Measurements from ENCODE around the gene ARHGAP18.

Gene ARHGAP18

DNA sequence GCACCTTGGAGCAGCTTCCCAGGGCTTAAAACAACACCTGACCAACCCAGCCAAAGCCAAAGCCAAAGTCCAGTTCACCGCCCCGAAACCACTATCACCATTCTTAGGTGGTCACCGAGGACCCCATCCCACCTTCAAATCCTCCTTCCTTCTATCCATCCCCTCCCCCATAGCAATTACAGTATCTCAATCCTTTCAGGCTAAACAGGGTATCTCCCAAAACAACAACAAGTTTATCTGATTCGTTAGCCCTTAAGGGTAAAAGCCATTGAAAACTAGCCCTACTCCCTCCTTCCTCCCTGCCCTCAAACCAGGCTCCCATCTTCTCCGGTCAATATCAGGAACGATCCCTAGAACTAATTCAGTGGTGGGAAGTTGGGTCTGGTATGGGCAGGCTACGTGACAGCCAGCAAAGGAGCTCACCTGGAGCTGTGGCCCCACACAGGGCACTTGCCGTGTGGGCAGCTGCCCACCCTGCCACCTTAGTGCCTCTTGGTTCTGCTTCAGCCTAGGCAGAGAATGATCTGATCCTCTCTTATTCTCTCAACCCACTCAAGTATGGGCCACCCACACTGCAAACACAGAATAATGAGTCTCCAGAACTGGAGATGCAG is 2.0 kb downstream of the ARHGAP18 start:
- Histone ChIP-seq H3K4me1 (ENCODE audit: insufficient read depth, insufficient read length) (no peaks in the 10 kb centered on the region), H3K36me3 (ENCODE audit: insufficient read depth, insufficient read length, low read length) (no peaks in the 10 kb centered on the region), H3K4me3 (ENCODE audit: insufficient read length, low read depth) (no peak overlapping the region), H3K9ac (ENCODE audit: insufficient read length, low read depth) (no peak overlapping the region), H3K27me3 (ENCODE audit: insufficient read depth, insufficient read length) (no peaks in the 10 kb centered on the region), H3K9me3 (ENCODE audit: insufficient read depth, low read length) (no peaks in the 10 kb centered on the region)
- TF ChIP-seq YY1 (IDR thresholded peaks at IDR 0.05; ENCODE audit: insufficient read depth, insufficient read length) (no peak), ZNF274 (IDR thresholded peaks at IDR 0.05; ENCODE audit: low read depth, low read length) (no peak), SUZ12 (IDR thresholded peaks at IDR 0.05; ENCODE audit: extremely low read depth, insufficient read depth, insufficient read length) (no peak)
- DNase-seq (ENCODE audit: low read depth, low spot score): no peak

GRCh38 chr6:129707028-129707427 is 2.9 kb downstream of the ARHGAP18 start:
- no peak for DNase-seq (ENCODE audit: low read depth, low spot score)
- H3K9ac ChIP-seq (ENCODE audit: insufficient read length, low read depth): no peak overlapping the region
- no peaks in the 10 kb centered on the region for H3K9me3 ChIP-seq (ENCODE audit: insufficient read depth, low read length)
- H3K4me1 ChIP-seq (ENCODE audit: insufficient read depth, insufficient read length): no peaks in the 10 kb centered on the region
- no peaks in the 10 kb centered on the region for H3K27me3 ChIP-seq (ENCODE audit: insufficient read depth, insufficient read length)
- H3K36me3 ChIP-seq (ENCODE audit: insufficient read depth, insufficient read length, low read length): no peaks in the 10 kb centered on the region
- no peak overlapping the region for H3K4me3 ChIP-seq (ENCODE audit: insufficient read length, low read depth)
- TF ChIP-seq YY1 (IDR thresholded peaks at IDR 0.05; ENCODE audit: insufficient read depth, insufficient read length) (no peak), SUZ12 (IDR thresholded peaks at IDR 0.05; ENCODE audit: extremely low read depth, insufficient read depth, insufficient read length) (no peak), ZNF274 (IDR thresholded peaks at IDR 0.05; ENCODE audit: low read depth, low read length) (no peak)

GRCh38 chr6:129705212-129705611 is 4.8 kb downstream of the ARHGAP18 start:
- Histone ChIP-seq H3K27me3 (ENCODE audit: insufficient read depth, insufficient read length) (no peaks in the 10 kb centered on the region), H3K4me1 (ENCODE audit: insufficient read depth, insufficient read length) (no peaks in the 10 kb centered on the region), H3K4me3 (ENCODE audit: insufficient read length, low read depth) (no peak overlapping the region), H3K9me3 (ENCODE audit: insufficient read depth, low read length) (no peaks in the 10 kb centered on the region), H3K36me3 (ENCODE audit: insufficient read depth, insufficient read length, low read length) (no peaks in the 10 kb centered on the region), H3K9ac (ENCODE audit: insufficient read length, low read depth) (no peak overlapping the region)
- DNase-seq (ENCODE audit: low read depth, low spot score): no peak
- TF ChIP-seq SUZ12 (IDR thresholded peaks at IDR 0.05; ENCODE audit: extremely low read depth, insufficient read depth, insufficient read length) (no peak), YY1 (IDR thresholded peaks at IDR 0.05; ENCODE audit: insufficient read depth, insufficient read length) (no peak), ZNF274 (IDR thresholded peaks at IDR 0.05; ENCODE audit: low read depth, low read length) (no peak)

DNA sequence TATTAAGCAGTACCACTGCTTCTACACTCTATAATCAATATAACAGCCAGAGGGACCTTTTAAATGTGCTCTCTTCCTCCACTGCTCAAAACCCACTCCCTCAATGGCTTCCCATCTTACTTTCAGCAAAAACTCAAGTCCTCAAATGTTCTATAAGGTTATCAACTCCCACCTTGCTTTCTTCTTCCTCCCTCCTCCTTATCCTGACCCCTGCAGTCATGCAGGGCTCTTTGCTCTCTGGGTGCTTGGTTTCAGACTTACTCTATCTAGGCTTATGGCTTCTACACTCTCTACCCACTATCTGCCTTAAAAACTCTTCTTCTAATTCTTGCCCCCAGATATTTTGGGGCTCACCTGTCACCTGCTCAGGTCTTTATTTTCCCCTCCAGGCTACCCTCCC is 5.3 kb downstream of the ARHGAP18 start:
- Histone ChIP-seq H3K4me3 (ENCODE audit: insufficient read length, low read depth) (no peak overlapping the region), H3K9ac (ENCODE audit: insufficient read length, low read depth) (no peak overlapping the region), H3K4me1 (ENCODE audit: insufficient read depth, insufficient read length) (no peaks in the 10 kb centered on the region), H3K36me3 (ENCODE audit: insufficient read depth, insufficient read length, low read length) (no peaks in the 10 kb centered on the region), H3K27me3 (ENCODE audit: insufficient read depth, insufficient read length) (no peaks in the 10 kb centered on the region), H3K9me3 (ENCODE audit: insufficient read depth, low read length) (no peaks in the 10 kb centered on the region)
- no peak for DNase-seq (ENCODE audit: low read depth, low spot score)
- no peak for TF ChIP-seq ZNF274 (IDR thresholded peaks at IDR 0.05; ENCODE audit: low read depth, low read length)
- no peak for TF ChIP-seq SUZ12 (IDR thresholded peaks at IDR 0.05; ENCODE audit: extremely low read depth, insufficient read depth, insufficient read length)
- TF ChIP-seq YY1 (IDR thresholded peaks at IDR 0.05; ENCODE audit: insufficient read depth, insufficient read length): no peak

GRCh38 chr6:129701721-129702455 is 8.1 kb downstream of the ARHGAP18 start:
- DNase-seq (ENCODE audit: low read depth, low spot score): no peak
- H3K4me3 ChIP-seq (ENCODE audit: insufficient read length, low read depth): no peak overlapping the region
- no peak for TF ChIP-seq ZNF274 (IDR thresholded peaks at IDR 0.05; ENCODE audit: low read depth, low read length)
- no peak for TF ChIP-seq SUZ12 (IDR thresholded peaks at IDR 0.05; ENCODE audit: extremely low read depth, insufficient read depth, insufficient read length)
- no peak for TF ChIP-seq YY1 (IDR thresholded peaks at IDR 0.05; ENCODE audit: insufficient read depth, insufficient read length)
- H3K9me3 ChIP-seq (ENCODE audit: insufficient read depth, low read length): no peaks in the 10 kb centered on the region
- no peaks in the 10 kb centered on the region for H3K36me3 ChIP-seq (ENCODE audit: insufficient read depth, insufficient read length, low read length)
- H3K27me3 ChIP-seq (ENCODE audit: insufficient read depth, insufficient read length): no peaks in the 10 kb centered on the region
- no peaks in the 10 kb centered on the region for H3K4me1 ChIP-seq (ENCODE audit: insufficient read depth, insufficient read length)
- no peak overlapping the region for H3K9ac ChIP-seq (ENCODE audit: insufficient read length, low read depth)

- no peaks in the 10 kb centered on the region for H3K9me3 ChIP-seq (ENCODE audit: insufficient read depth, low read length)
- DNase-seq (ENCODE audit: low read depth, low spot score): no peak
- no peaks in the 10 kb centered on the region for H3K27me3 ChIP-seq (ENCODE audit: insufficient read depth, insufficient read length)
- no peaks in the 10 kb centered on the region for H3K36me3 ChIP-seq (ENCODE audit: insufficient read depth, insufficient read length, low read length)
- no peak overlapping the region for H3K9ac ChIP-seq (ENCODE audit: insufficient read length, low read depth)
- no peak for TF ChIP-seq YY1 (IDR thresholded peaks at IDR 0.05; ENCODE audit: insufficient read depth, insufficient read length)
- TF ChIP-seq ZNF274 (IDR thresholded peaks at IDR 0.05; ENCODE audit: low read depth, low read length): no peak
- no peak for TF ChIP-seq SUZ12 (IDR thresholded peaks at IDR 0.05; ENCODE audit: extremely low read depth, insufficient read depth, insufficient read length)
- H3K4me1 ChIP-seq (ENCODE audit: insufficient read depth, insufficient read length): no peaks in the 10 kb centered on the region
- no peak overlapping the region for H3K4me3 ChIP-seq (ENCODE audit: insufficient read length, low read depth)
These were observed 9.3 kb downstream of the ARHGAP18 start for GRCh38 chr6:129700666-129701065.

DNA sequence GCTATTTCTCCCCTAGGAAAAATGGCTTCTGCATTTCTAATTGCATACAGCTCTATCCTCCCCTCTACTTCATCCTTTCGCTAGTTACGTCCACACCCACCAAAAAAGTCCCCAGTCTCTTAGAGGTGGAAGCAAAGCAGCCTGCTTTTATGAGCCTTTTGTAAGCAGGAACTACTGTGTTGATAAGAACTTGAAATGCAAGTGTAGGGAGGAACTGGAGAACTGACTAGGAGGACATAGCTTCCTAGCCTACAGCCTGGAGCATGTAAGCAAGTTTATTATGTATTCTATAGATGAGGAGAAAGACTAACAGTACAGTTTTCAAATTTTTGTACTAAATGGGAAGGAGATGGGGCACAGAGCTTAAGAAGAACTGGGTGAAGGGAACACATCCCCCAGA is 10.3 kb downstream of the ARHGAP18 start:
- Histone ChIP-seq H3K4me3 (ENCODE audit: insufficient read length, low read depth) (no peak overlapping the region), H3K36me3 (ENCODE audit: insufficient read depth, insufficient read length, low read length) (no peaks in the 10 kb centered on the region), H3K27me3 (ENCODE audit: insufficient read depth, insufficient read length) (no peaks in the 10 kb centered on the region), H3K4me1 (ENCODE audit: insufficient read depth, insufficient read length) (no peaks in the 10 kb centered on the region), H3K9me3 (ENCODE audit: insufficient read depth, low read length) (no peaks in the 10 kb centered on the region), H3K9ac (ENCODE audit: insufficient read length, low read depth) (no peak overlapping the region)
- DNase-seq (ENCODE audit: low read depth, low spot score): no peak
- no peak for TF ChIP-seq SUZ12 (IDR thresholded peaks at IDR 0.05; ENCODE audit: extremely low read depth, insufficient read depth, insufficient read length)
- TF ChIP-seq ZNF274 (IDR thresholded peaks at IDR 0.05; ENCODE audit: low read depth, low read length): no peak
- TF ChIP-seq YY1 (IDR thresholded peaks at IDR 0.05; ENCODE audit: insufficient read depth, insufficient read length): no peak
